IMR-90 (cell line): ENCODE results near the gene ETF1. TPM values are rescaled to one million over a fixed set of nuclear protein-coding genes. Genes with fewer than 3 reads are reported as not detected.

Source experiments
- ATAC-seq: fragments of 200-7000 bp; cut with Tn5 transposase; 2 replicates; pipeline ENCODE4 v1.9.1; 2020; ENCODE audit warnings: low read depth, mild to moderate bottlenecking, moderate library complexity
- BruUV-seq: library from RNA; stranded (reverse); fragments of 400-500 nt; replicated peaks from 2 replicates; lab custom pipeline; 2021; lab: Mats Ljungman, UMichigan
- CTCF ChIA-PET: fragments of 300-600 bp; formaldehyde crosslinking; extraction: SDS; loops from one replicate; lab custom pipeline; 2021; ENCODE audit warnings: antibody characterized with exemption; lab: Yijun Ruan, JAX
- POLR2A ChIA-PET: fragments of 300-600 bp; sonication (Branson Sonifier 250); formaldehyde crosslinking; loops from one replicate; lab custom pipeline; 2022; ENCODE audit warnings: antibody characterized with exemption; ENCODE audit not compliant: unreplicated experiment; lab: Charles Lee
- DNase-seq: peaks from one replicate; pipeline ENCODE4 v3.0.0; 2013
- H2AFZ ChIP-seq: replicated peaks from 2 replicates; pipeline ENCODE3; 2013; ENCODE audit warnings: low read length, mild to moderate bottlenecking; ENCODE audit not compliant: poor library complexity
- H2AK5ac ChIP-seq: 2 replicates; pipeline ENCODE4 v1.6.1; 2013; ENCODE audit warnings: low read depth, low read length, inconsistent platforms
- H2AK9ac ChIP-seq: replicated peaks from 2 replicates; pipeline ENCODE3; 2013; ENCODE audit warnings: mild to moderate bottlenecking, low read depth, low read length, moderate library complexity; ENCODE audit not compliant: poor library complexity
- H2BK120ac ChIP-seq: 2 replicates; pipeline ENCODE4 v1.6.1; 2013; ENCODE audit warnings: low read depth, low read length, inconsistent platforms
- H2BK15ac ChIP-seq: 3 replicates; pipeline ENCODE4 v1.6.1; 2013; ENCODE audit warnings: low read depth, low read length, inconsistent platforms
- H2BK20ac ChIP-seq: 2 replicates; pipeline ENCODE4 v1.6.1; 2013; ENCODE audit warnings: low read depth, mild to moderate bottlenecking, inconsistent platforms, low read length, moderate library complexity
- H2BK5ac ChIP-seq: 2 replicates; pipeline ENCODE4 v1.6.1; 2013; ENCODE audit warnings: mild to moderate bottlenecking, low read depth, low read length, inconsistent platforms; ENCODE audit not compliant: poor library complexity, severe bottlenecking
- H3K14ac ChIP-seq: replicated peaks from 2 replicates; pipeline ENCODE4 v1.6.1; 2013; ENCODE audit warnings: low read depth, low read length, inconsistent platforms
- H3K18ac ChIP-seq: 2 replicates; pipeline ENCODE4 v1.6.1; 2013; ENCODE audit warnings: low read depth, low read length, control low read depth
- H3K23ac ChIP-seq: 2 replicates; pipeline ENCODE4 v1.6.1; 2013; ENCODE audit warnings: low read depth, low read length, inconsistent platforms
- H3K27ac ChIP-seq: 2 replicates; pipeline ENCODE4 v1.5.1; 2013; ENCODE audit warnings: mild to moderate bottlenecking, control low read depth, low read length; ENCODE audit not compliant: insufficient read depth
- H3K27me3 ChIP-seq: 2 replicates; pipeline ENCODE4 v1.6.1; 2013; ENCODE audit warnings: low read length; ENCODE audit not compliant: control insufficient read depth, insufficient read depth
- H3K36me3 ChIP-seq: 2 replicates; pipeline ENCODE4 v1.6.1; 2013; ENCODE audit warnings: low read length, mixed read lengths; ENCODE audit not compliant: control insufficient read depth, insufficient read depth
- H3K4ac ChIP-seq: 2 replicates; pipeline ENCODE4 v1.6.1; 2013; ENCODE audit warnings: low read depth, low read length, inconsistent platforms
- H3K4me1 ChIP-seq: 2 replicates; pipeline ENCODE4 v1.6.1; 2013; ENCODE audit warnings: low read length, mixed read lengths; ENCODE audit not compliant: control insufficient read depth, insufficient read depth
- H3K4me2 ChIP-seq: 2 replicates; pipeline ENCODE4 v1.6.1; 2013; ENCODE audit warnings: low read depth, mild to moderate bottlenecking, control low read depth, low read length, moderate library complexity
- H3K4me3 ChIP-seq: 2 replicates; pipeline ENCODE4 v1.5.1; 2013; ENCODE audit warnings: low read depth, mild to moderate bottlenecking, control low read depth, low read length, moderate library complexity; ENCODE audit not compliant: insufficient read depth
- H3K56ac ChIP-seq: 2 replicates; pipeline ENCODE4 v1.6.1; 2013; ENCODE audit warnings: low read length, inconsistent platforms; ENCODE audit not compliant: insufficient read depth; ENCODE audit errors: extremely low read depth
- H3K79me1 ChIP-seq, 2 experiments: 2 replicates each; pipeline ENCODE4 v1.6.1; 2013; ENCODE audit warnings: low read length in 2 of 2, inconsistent platforms in 1 of 2, low read depth in 1 of 2
- H3K9ac ChIP-seq: 2 replicates; pipeline ENCODE4 v1.6.1; 2013; ENCODE audit warnings: low read depth, low read length, control low read depth
- H3K9me1 ChIP-seq: 2 replicates; pipeline ENCODE4 v1.6.1; 2013; ENCODE audit warnings: low read length, inconsistent platforms; ENCODE audit not compliant: insufficient read depth
- H3K9me3 ChIP-seq: 2 replicates; pipeline ENCODE4 v1.6.1; 2013; ENCODE audit warnings: low read length; ENCODE audit not compliant: control insufficient read depth, insufficient read depth
- H4K20me1 ChIP-seq: 2 replicates; pipeline ENCODE4 v1.6.1; 2013; ENCODE audit warnings: low read length, inconsistent platforms; ENCODE audit not compliant: insufficient read depth
- H4K5ac ChIP-seq: 2 replicates; pipeline ENCODE4 v1.6.1; 2013; ENCODE audit warnings: mild to moderate bottlenecking, low read depth, low read length, control low read depth
- H4K8ac ChIP-seq, 2 experiments: 2 replicates each; pipeline ENCODE4 v1.6.1; 2013; ENCODE audit warnings: low read depth in 2 of 2, low read length in 2 of 2, control low read depth in 1 of 2, inconsistent platforms in 1 of 2
- H4K91ac ChIP-seq: 2 replicates; pipeline ENCODE4 v1.6.1; 2013; ENCODE audit warnings: low read depth, low read length, inconsistent platforms; ENCODE audit not compliant: insufficient read depth
- BHLHE40 ChIP-seq: fragments of 150-350 bp; IDR thresholded peaks from 2 replicates; pipeline ENCODE4 v1.6.1; 2016; ENCODE audit warnings: mild to moderate bottlenecking, low read depth, low read length
- CHD1 ChIP-seq: IDR thresholded peaks from 2 replicates; pipeline ENCODE4 v1.6.1; 2012; ENCODE audit warnings: low read depth, low read length, improper control_type of control experiment
- CTCF ChIP-seq: conservative IDR thresholded peaks from 2 replicates; pipeline ENCODE4 v1.5.1; 2012; ENCODE audit warnings: mild to moderate bottlenecking, low read depth, low read length, improper control_type of control experiment
- ELK1 ChIP-seq: fragments of 150-350 bp; IDR thresholded peaks from 2 replicates; pipeline ENCODE4 v1.6.1; 2016; ENCODE audit warnings: low read depth, mild to moderate bottlenecking, low read length, moderate library complexity, borderline replicate concordance
- FOS ChIP-seq: fragments of 150-350 bp; IDR thresholded peaks from 2 replicates; pipeline ENCODE4 v1.6.1; 2016; ENCODE audit warnings: low read depth, low read length
- MAFK ChIP-seq: IDR thresholded peaks from 2 replicates; pipeline ENCODE4 v1.6.1; 2012; ENCODE audit warnings: low read depth, low read length, improper control_type of control experiment
- MXI1 ChIP-seq: IDR thresholded peaks from 2 replicates; pipeline ENCODE4 v1.6.1; 2012; ENCODE audit warnings: low read depth, mild to moderate bottlenecking, low read length, moderate library complexity, borderline replicate concordance
- POLR2A ChIP-seq: IDR thresholded peaks from 2 replicates; pipeline ENCODE4 v1.6.1; 2012; ENCODE audit warnings: mild to moderate bottlenecking, low read depth, low read length
- RAD21 ChIP-seq: IDR thresholded peaks from 2 replicates; pipeline ENCODE4 v1.6.1; 2012; ENCODE audit warnings: low read length, improper control_type of control experiment
- RFX5 ChIP-seq: IDR thresholded peaks from 2 replicates; pipeline ENCODE4 v1.8.0; 2012; ENCODE audit warnings: low read depth, mild to moderate bottlenecking, low read length, moderate library complexity
- SMC3 ChIP-seq: fragments of 150-350 bp; IDR thresholded peaks from 2 replicates; pipeline ENCODE4 v1.6.1; 2016; ENCODE audit warnings: low read depth, mild to moderate bottlenecking, antibody characterized with exemption, low read length, moderate library complexity
- USF2 ChIP-seq: fragments of 150-350 bp; IDR thresholded peaks from 2 replicates; pipeline ENCODE4 v1.6.1; 2017; ENCODE audit warnings: mild to moderate bottlenecking, antibody characterized with exemption, low read length, low read depth
- WGBS, 2 experiments: methylation state at CpG; one replicate each; pipeline versions ENCODE4 v1.1.5 to v1.1.7; 2013; ENCODE audit warnings: missing lambda C conversion rate in 2 of 2; ENCODE audit not compliant: insufficient read length in 1 of 2; ENCODE audit errors: extremely low coverage in 2 of 2; 5-methylcytosine and 5-hydroxymethylcytosine counted together
- dilution Hi-C: fragments of 300-500 bp; cut with HindIII; formaldehyde crosslinking; loops from one replicate; pipeline ENCODE4 v1.14.3; 2018; ENCODE audit warnings: low sequenced_read_pairs; ENCODE audit not compliant: unreplicated experiment
- in situ Hi-C: fragments of 300-500 bp; cut with MboI; formaldehyde crosslinking; loops from 3 replicates; pipeline ENCODE4 v1.14.3; 2019; ENCODE audit warnings: low sequenced_read_pairs, inconsistent platforms, mixed read lengths
- intact Hi-C: fragments of 100-400 bp; cut with micrococcal nuclease; formaldehyde crosslinking; loops from 2 replicates; pipeline ENCODE4 v1.10.0; 2022
- polyA plus RNA-seq, 3 experiments: library from polyadenylated mRNA; depleted of rRNA; stranded (reverse); fragments of >200 nt; gene quantifications; 2 replicates each; pipeline ENCODE4 v1.2.3, GENCODE V29; 2012; ENCODE audit warnings: low replicate concordance in 1 of 3
- total RNA-seq: library from RNA; depleted of rRNA; stranded (reverse); fragments of >200 nt; gene quantifications from 2 replicates; pipeline ENCODE4 v1.2.3, GENCODE V29; 2012

ETF1 gene
- total and polyA plus RNA-seq, 2 of the 4 experiments (the other 2 are of a cell fraction): 53.2 to 126 TPM

GRCh38 chr5:138492560-138493045 is 50.4 kb downstream of the ETF1 start:
- intact Hi-C loops: no loop called here
- Histone ChIP-seq H4K8ac (peak overlapping the region; percentile 67 to 88), H3K27me3 (peaks cover 11% of the 10 kb centered on the region; the same call in 1 of the 2 replicates), H2BK15ac (peak overlapping the region; percentile 78; the same call in 1 of the 3 replicates), H3K9me3 (no peaks in the 10 kb centered on the region), H3K9me1 (peaks cover 9% of the 10 kb centered on the region; the same call in 1 of the 2 replicates), H3K79me1 (no peaks in the 10 kb centered on the region), H2AK9ac (peak overlapping the region; percentile 97), H3K4me2 (peak overlapping the region; percentile 96), H3K14ac (peak overlapping the region; percentile 41), H3K23ac (peak overlapping the region; percentile 90; the same call in 1 of the 2 replicates), H3K4me3 (peak overlapping the region; percentile 58), H3K18ac (peak overlapping the region; percentile 48; the same call in 1 of the 2 replicates), H2AFZ (peak overlapping the region; percentile 94), H4K5ac (peak overlapping the region; percentile 43), H3K27ac (peak overlapping the region; percentile 66), H2BK5ac (peak overlapping the region; percentile 21), H2AK5ac (peak overlapping the region; percentile 95), H3K9ac (peak overlapping the region; percentile 75), H3K56ac (0 out of 2 replicates have a peak overlapping the region, but pooled peaks have one; percentile 27), H3K4ac (peak overlapping the region; percentile 22), H2BK120ac (no peak overlapping the region), H3K4me1 (peaks cover 18% of the 10 kb centered on the region), H3K36me3 (no peaks in the 10 kb centered on the region), H4K20me1 (no peaks in the 10 kb centered on the region), H4K91ac (peak overlapping the region; percentile 70), H2BK20ac (no peak overlapping the region; the same call in 1 of the 2 replicates)
- WGBS, 2 experiments: 53% methylated on average over 2 of the region's 10 CpGs; no CpG with 5 or more reads in 1 of the 2 experiments
- dilution Hi-C loops: no loop called here
- ChIA-PET POLR2A (interaction anchor here (0.5 to 0.6 kb wide), 2 partner anchors 103 to 272 kb away, joined by 7 to 20 read pairs; no protein-coding TSS in a partner anchor), CTCF (interaction anchor here (1.0 to 1.3 kb wide), 2 partner anchors 11 to 43 kb away, joined by 3 to 5 read pairs; no protein-coding TSS in a partner anchor)
- in situ Hi-C loops: no loop called here
- DNase-seq: no peak
- ATAC-seq: peak; percentile 1; the same call in 1 of the 2 replicates
- TSS peak; percentile 57 for BruUV-seq
- TF ChIP-seq MAFK (no peak), CTCF (no peak), FOS (no peak), RAD21 (no peak), CHD1 (no peak), MXI1 (no peak), SMC3 (no peak), USF2 (no peak), BHLHE40 (no peak), POLR2A (no peak), ELK1 (no peak), RFX5 (no peak)
